HG03558 (cell line): ENCODE results near the gene OR8G1.
"Not testable (repeated sequence)": the region's sequence is repeated elsewhere in the genome, so short reads cannot be mapped to it uniquely, and the experiment has no call there.

Source experiments
- ATAC-seq: cut with Tn5 transposase; IDR thresholded peaks from one replicate; pipeline ENCODE4 v1.9.1; 2021; ENCODE audit warnings: moderate number of reproducible peaks; ENCODE audit not compliant: unreplicated experiment; ENCODE audit errors: extremely low read depth

OR8G1 gene

DNA sequence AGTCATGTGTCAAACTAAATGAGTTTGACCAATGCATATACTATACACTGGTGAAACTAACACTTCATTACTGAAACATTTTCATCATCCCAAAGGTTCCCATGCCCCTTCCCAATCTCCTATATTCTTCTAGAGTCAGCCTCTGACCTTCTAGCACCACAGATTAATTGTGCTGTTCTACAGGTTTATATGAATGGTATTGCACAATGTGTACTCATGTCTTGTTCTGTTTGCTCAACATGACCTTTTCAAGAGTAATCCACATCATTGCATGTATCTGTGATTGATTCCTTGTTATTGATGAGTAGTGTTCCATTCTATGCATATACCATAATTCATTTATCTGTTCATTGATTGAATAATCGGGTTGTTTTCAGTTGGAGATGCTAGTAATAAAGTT lies 7.5 kb upstream of the OR8G1 start:
- no peak for ATAC-seq

GRCh38 chr11:124238512-124238911 lies 2.4 kb upstream of the OR8G1 start:
- no peak for ATAC-seq

DNA sequence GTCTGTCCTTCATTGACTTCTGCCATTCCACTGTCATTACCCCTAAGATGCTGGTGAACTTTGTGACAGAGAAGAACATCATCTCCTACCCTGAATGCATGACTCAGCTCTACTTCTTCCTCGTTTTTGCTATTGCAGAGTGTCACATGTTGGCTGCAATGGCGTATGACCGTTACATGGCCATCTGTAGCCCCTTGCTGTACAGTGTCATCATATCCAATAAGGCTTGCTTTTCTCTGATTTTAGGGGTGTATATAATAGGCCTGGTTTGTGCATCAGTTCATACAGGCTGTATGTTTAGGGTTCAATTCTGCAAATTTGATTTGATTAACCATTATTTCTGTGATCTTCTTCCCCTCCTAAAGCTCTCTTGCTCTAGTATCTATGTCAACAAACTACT lies 9.0 kb downstream of the OR8G1 start:
- ATAC-seq = not testable (repeated sequence)

DNA sequence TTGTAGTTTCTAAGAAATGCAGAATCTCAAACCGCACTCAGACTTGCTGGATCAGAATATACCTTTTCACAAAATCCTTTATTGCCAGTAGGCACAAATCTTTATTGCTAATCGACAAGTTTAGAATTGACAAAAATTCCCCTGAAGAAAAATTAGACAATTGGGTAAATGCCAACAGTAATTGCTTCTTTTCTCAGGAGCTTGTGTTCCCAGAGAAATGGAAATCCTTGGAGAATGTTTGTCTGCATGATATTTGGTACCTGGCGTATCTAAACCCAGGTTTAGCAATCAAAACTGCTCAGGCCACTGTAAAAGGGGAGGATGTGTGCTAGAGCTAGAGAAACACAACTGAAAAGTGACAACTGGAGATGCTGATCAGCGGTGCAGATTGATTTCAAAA lies 15.2 kb downstream of the OR8G1 start, which contains the start of gene OR8G5:
TSS of gene OR8G5 (plus strand) at position 301 of the 400 bp plus-strand sequence. CDS start 8,556 bp downstream, outside the sequence.
- no peak for ATAC-seq

DNA sequence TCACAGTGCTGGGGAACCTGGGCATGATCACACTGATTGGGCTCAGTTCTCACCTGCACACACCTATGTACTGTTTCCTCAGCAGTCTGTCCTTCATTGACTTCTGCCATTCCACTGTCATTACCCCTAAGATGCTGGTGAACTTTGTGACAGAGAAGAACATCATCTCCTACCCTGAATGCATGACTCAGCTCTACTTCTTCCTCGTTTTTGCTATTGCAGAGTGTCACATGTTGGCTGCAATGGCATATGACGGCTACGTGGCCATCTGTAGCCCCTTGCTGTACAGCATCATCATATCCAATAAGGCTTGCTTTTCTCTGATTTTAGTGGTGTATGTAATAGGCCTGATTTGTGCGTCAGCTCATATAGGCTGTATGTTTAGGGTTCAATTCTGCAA lies 24.1 kb downstream of the OR8G1 start:
- ATAC-seq = not testable (repeated sequence)

GRCh38 chr11:124270886-124271285 lies 30.0 kb downstream of the OR8G1 start:
- ATAC-seq = not testable (repeated sequence)

- no peak for ATAC-seq
These were observed 33.1 kb downstream of the OR8G1 start for GRCh38 chr11:124274000-124274399.

- no peak for ATAC-seq
These were observed 35.2 kb downstream of the OR8G1 start for GRCh38 chr11:124276081-124276480.

DNA sequence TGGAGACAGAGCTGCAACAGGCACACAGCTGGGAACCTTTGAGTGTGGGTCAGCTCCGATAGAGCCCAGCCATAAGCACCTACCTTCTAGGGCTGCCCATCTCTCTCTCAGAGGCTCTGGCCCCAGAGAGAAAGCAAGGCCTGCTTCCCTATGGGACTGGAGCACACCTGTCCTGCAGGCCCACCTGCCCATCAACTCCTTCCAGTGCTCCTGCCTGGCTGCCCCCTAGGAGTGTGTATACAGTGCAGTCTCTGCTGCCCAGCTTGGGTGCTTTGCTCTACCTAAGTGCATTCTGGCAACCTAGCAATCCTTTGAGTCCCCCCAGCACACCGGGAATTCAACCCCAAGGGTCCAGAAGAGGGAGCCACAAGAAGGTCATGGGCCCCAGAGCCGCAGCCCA lies 36.3 kb downstream of the OR8G1 start:
- ATAC-seq = no peak

GRCh38 chr11:124277804-124278203 lies 36.9 kb downstream of the OR8G1 start:
- ATAC-seq = no peak

DNA sequence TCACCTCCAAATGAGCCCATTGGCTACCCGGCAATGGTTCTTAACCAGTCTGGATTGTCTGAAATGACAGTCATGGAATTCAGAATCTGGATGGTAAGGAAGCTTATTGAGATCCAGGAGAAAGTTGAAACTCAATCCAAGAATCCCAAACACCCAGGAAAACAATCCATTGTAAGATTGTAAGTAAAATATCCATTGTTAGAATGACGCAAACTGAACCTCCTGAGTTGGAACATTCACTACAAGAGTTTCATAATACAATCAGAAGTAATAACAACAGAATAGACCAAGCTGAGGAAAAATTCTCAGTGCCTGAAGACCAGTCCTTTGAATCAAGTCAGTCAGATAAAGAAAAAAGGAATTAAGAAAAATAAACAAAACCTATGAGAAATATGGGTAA lies 37.4 kb downstream of the OR8G1 start:
- no peak for ATAC-seq

GRCh38 chr11:124285610-124286344 lies 44.9 kb downstream of the OR8G1 start:
- no peak for ATAC-seq

- no peak for ATAC-seq
These were observed 53.8 kb downstream of the OR8G1 start for GRCh38 chr11:124294687-124295086.

- no peak for ATAC-seq
These were observed 55.1 kb downstream of the OR8G1 start for GRCh38 chr11:124296016-124296415.

- ATAC-seq = no peak
These were observed 57.0 kb downstream of the OR8G1 start for GRCh38 chr11:124297921-124298320.

GRCh38 chr11:124301548-124301947 lies 60.7 kb downstream of the OR8G1 start:
- ATAC-seq = no peak

DNA sequence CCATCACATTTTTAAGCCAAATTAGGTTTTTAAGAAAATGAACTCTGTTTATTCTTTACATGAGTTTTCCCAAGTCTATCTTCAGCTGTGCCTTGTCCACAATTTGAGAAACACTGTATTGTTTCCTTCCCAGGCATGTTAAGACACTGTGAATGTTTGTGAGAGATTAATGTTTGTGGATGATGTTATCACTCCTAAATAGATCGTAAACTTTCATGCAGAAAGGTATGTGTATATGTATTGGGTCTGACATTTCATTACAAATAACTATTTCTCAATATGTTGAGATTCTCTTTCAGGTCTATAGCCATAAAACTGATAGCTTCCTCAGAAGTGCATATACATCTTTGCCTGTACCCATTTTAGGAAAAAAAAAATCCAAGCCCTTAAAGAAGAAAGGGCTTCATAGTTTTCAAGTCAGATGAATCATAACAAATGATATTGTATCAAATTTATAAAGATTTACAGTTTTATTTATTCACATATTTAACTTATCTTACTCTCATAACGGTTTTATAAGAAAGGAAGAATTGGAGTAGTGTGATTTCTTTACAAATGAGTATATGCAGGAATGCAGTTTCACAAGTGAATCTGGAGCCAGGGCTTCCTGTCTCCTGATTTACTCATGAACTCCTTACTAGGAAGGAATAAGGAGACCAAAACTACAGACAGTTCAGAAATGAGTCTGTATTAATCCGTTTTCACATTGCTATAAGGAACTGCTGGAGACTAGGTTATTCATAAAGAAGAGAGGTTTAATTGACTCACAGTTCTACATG lies 61.6 kb downstream of the OR8G1 start:
- no peak for ATAC-seq
